ENCODE results near the gene DNMT3A. TPM values are rescaled to one million over a fixed set of nuclear protein-coding genes. Genes with fewer than 3 reads are reported as not detected.

The DNMT3A gene
- total RNA-seq, 1 experiment from 2014 or later, result 12.2 TPM

DNA sequence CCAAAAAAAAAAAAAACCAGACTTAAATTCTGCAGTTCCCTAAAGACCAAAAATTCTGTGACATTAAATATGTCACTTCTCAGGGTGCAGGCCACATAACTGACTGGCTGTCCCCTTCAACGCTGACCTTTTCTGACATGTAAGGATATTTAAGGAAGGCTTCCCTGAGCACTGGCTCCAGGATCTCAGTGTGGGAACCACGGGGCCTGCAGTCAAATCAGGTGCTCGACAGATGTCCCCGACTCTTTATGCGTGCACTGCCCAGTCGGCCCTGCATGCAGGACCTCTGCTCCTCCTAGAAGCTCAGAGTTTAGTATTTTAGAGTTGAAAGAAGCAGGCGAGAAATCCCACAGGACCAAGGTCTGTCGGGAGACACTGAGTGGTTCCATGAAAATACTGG lies 104.0 kb downstream of the DNMT3A start:
- no TSS peak for BruUV-seq (replicated peaks)
- H4K20me1 ChIP-seq (ENCODE audit: low read length), result no peaks in the 10 kb centered on the region
- H3K79me2 ChIP-seq (ENCODE audit: low read length), result no peaks in the 10 kb centered on the region
- TF ChIP-seq EZH2 (IDR thresholded peaks at IDR 0.05; ENCODE audit: low read length, unreplicated experiment) (no peak), CTCF (conservative IDR thresholded peaks at IDR 0.05; ENCODE audit: low read depth, low read length) (no peak), EZH2phosphoT487 (IDR thresholded peaks at IDR 0.05; ENCODE audit: borderline replicate concordance, low read length) (no peak)
- no peaks in the 10 kb centered on the region for H3K9me2 ChIP-seq (replicated peaks; ENCODE audit: low read length)
- H3K4me3 ChIP-seq (ENCODE audit: low read length), result no peak overlapping the region
- H3F3A ChIP-seq (ENCODE audit: low read length, unreplicated experiment), result no peaks in the 10 kb centered on the region
- H3K9ac ChIP-seq (ENCODE audit: low read length), result no peak overlapping the region
- H3K36me3 ChIP-seq (ENCODE audit: low read depth, low read length), result peaks cover 14% of the 10 kb centered on the region; the same call in 1 of the 2 replicates
- DNase-seq (no peak), ATAC-seq (no peak)
- no peaks in the 10 kb centered on the region for H3K9me3 ChIP-seq (ENCODE audit: low read length)
- intact Hi-C loops (cut with micrococcal nuclease), result no loop called here
- no peaks in the 10 kb centered on the region for H3K4me1 ChIP-seq (ENCODE audit: insufficient read depth, low read length)
- POLR2A ChIA-PET (ENCODE audit: unreplicated experiment), result no interaction called here
- H2AFZ ChIP-seq (ENCODE audit: low read length), result no peak overlapping the region
- CTCF ChIA-PET, result no interaction called here
- H3K27me3 ChIP-seq (ENCODE audit: low read length), result no peaks in the 10 kb centered on the region
- H3K27ac ChIP-seq (ENCODE audit: low read length), result no peak overlapping the region
- H3K4me2 ChIP-seq (ENCODE audit: low read length), result no peak overlapping the region

DNA sequence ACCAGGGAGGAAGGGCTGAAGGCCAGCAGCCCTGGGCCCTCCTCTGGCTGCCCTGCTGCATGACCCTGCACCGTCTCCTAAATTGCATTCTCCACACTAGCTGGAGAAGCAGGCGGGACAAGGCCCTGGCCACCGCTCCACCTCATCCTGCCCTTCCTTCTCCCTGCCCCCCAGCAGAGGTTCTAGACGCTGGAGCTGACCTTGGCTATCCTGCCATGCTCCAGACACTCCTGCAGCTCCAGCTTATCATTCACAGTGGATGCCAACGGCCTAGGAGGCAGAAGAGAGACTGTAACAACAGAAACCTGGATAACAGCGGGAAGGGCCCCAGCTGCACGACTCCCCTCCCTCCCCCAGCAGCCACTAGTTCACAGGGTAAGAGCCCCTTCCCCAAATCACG lies 105.0 kb downstream of the DNMT3A start:
- no peaks in the 10 kb centered on the region for H3K4me1 ChIP-seq (ENCODE audit: insufficient read depth, low read length)
- TF ChIP-seq EZH2 (IDR thresholded peaks at IDR 0.05; ENCODE audit: low read length, unreplicated experiment), result no peak
- TF ChIP-seq CTCF (conservative IDR thresholded peaks at IDR 0.05; ENCODE audit: low read depth, low read length), result no peak
- no peak for TF ChIP-seq EZH2phosphoT487 (IDR thresholded peaks at IDR 0.05; ENCODE audit: borderline replicate concordance, low read length)
- H3K27ac ChIP-seq (ENCODE audit: low read length), result no peak overlapping the region
- no peaks in the 10 kb centered on the region for H3K79me2 ChIP-seq (ENCODE audit: low read length)
- no peaks in the 10 kb centered on the region for H4K20me1 ChIP-seq (ENCODE audit: low read length)
- no peak overlapping the region for H3K9ac ChIP-seq (ENCODE audit: low read length)
- H3K4me2 ChIP-seq (ENCODE audit: low read length), result no peak overlapping the region
- intact Hi-C loops (cut with micrococcal nuclease), result no loop called here
- ATAC-seq (no peak), DNase-seq (no peak)
- no peaks in the 10 kb centered on the region for H3K9me3 ChIP-seq (ENCODE audit: low read length)
- no peak overlapping the region for H3K4me3 ChIP-seq (ENCODE audit: low read length)
- no peaks in the 10 kb centered on the region for H3K27me3 ChIP-seq (ENCODE audit: low read length)
- POLR2A ChIA-PET (ENCODE audit: unreplicated experiment), result no interaction called here
- H3F3A ChIP-seq (ENCODE audit: low read length, unreplicated experiment), result no peaks in the 10 kb centered on the region
- H2AFZ ChIP-seq (ENCODE audit: low read length), result no peak overlapping the region
- CTCF ChIA-PET, result no interaction called here
- H3K9me2 ChIP-seq (replicated peaks; ENCODE audit: low read length), result no peaks in the 10 kb centered on the region
- peaks cover 14% of the 10 kb centered on the region; the same call in 1 of the 2 replicates for H3K36me3 ChIP-seq (ENCODE audit: low read depth, low read length)
- no TSS peak for BruUV-seq (replicated peaks)

DNA sequence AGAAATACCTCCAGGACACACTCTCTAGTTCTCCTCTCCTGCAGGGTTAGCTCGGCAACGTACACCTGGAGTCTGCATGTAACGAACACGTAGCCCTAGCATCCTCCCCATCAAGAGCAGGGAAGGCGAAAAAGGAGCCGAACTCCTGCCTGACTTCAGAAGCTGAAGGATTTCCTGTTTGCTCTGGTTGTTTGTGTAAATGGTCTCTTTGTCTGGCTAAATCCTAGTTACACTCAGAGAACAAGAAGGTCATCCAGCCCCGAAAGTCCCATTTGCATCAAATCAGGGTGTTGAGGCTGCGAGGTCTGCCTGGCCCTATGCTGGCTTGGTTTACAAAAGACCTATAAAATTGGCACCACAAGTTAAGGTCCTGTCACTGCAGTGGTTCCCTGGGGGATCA lies 107.0 kb downstream of the DNMT3A start:
- Histone ChIP-seq H3K79me2 (ENCODE audit: low read length) (no peaks in the 10 kb centered on the region), H3K4me1 (ENCODE audit: insufficient read depth, low read length) (no peaks in the 10 kb centered on the region), H3K9me2 (replicated peaks; ENCODE audit: low read length) (no peaks in the 10 kb centered on the region), H3K27me3 (ENCODE audit: low read length) (no peaks in the 10 kb centered on the region), H2AFZ (ENCODE audit: low read length) (no peak overlapping the region), H3K9me3 (ENCODE audit: low read length) (no peaks in the 10 kb centered on the region), H4K20me1 (ENCODE audit: low read length) (no peaks in the 10 kb centered on the region), H3K9ac (ENCODE audit: low read length) (no peak overlapping the region), H3K27ac (ENCODE audit: low read length) (no peak overlapping the region), H3K4me3 (ENCODE audit: low read length) (no peak overlapping the region), H3K36me3 (ENCODE audit: low read depth, low read length) (peaks cover 13% of the 10 kb centered on the region; the same call in 1 of the 2 replicates), H3F3A (ENCODE audit: low read length, unreplicated experiment) (no peaks in the 10 kb centered on the region), H3K4me2 (ENCODE audit: low read length) (no peak overlapping the region)
- BruUV-seq (replicated peaks), result no TSS peak
- ATAC-seq (no peak), DNase-seq (no peak)
- ChIA-PET POLR2A (ENCODE audit: unreplicated experiment) (no interaction called here), CTCF (no interaction called here)
- intact Hi-C loops (cut with micrococcal nuclease), result no loop called here
- TF ChIP-seq CTCF (conservative IDR thresholded peaks at IDR 0.05; ENCODE audit: low read depth, low read length) (no peak), EZH2phosphoT487 (IDR thresholded peaks at IDR 0.05; ENCODE audit: borderline replicate concordance, low read length) (no peak), EZH2 (IDR thresholded peaks at IDR 0.05; ENCODE audit: low read length, unreplicated experiment) (no peak)

Data from PC-3 (cell line).